HG03342 (cell line): Measurements from ENCODE around the gene ACER1.
"Not testable (repeated sequence)": the region's sequence is repeated elsewhere in the genome, so short reads cannot be mapped to it uniquely, and the experiment has no call there.

ENCODE experiments used
- ATAC-seq: cut with Tn5 transposase; IDR thresholded peaks from one replicate; pipeline ENCODE4 v1.9.1; 2021; ENCODE audit warnings: mild to moderate bottlenecking, moderate library complexity; ENCODE audit not compliant: unreplicated experiment

Gene ACER1

GRCh38 chr19:6297202-6297601 lies 36.2 kb downstream of the ACER1 start:
- ATAC-seq = no peak

GRCh38 chr19:6292006-6292405 lies 41.4 kb downstream of the ACER1 start:
- ATAC-seq = no peak

GRCh38 chr19:6288737-6289136 lies 44.7 kb downstream of the ACER1 start:
- ATAC-seq = no peak

GRCh38 chr19:6287269-6287885 lies 46.0 kb downstream of the ACER1 start:
- no peak for ATAC-seq

GRCh38 chr19:6286676-6287075 lies 46.7 kb downstream of the ACER1 start:
- no peak for ATAC-seq

- not testable (repeated sequence) for ATAC-seq
Observed at GRCh38 chr19:6282393-6282792, 51.0 kb downstream of the ACER1 start.

GRCh38 chr19:6279931-6280591 lies 53.4 kb downstream of the ACER1 start, which contains the start of gene MLLT1:
TSS of gene MLLT1 (minus strand) at chr19:6279975. CDS start at chr19:6279784, 191 bp downstream.
- ATAC-seq = peak; percentile 89

- peak; percentile 16 for ATAC-seq
Observed at GRCh38 chr19:6279620-6279930, 53.8 kb downstream of the ACER1 start.

- ATAC-seq = no peak
Observed at GRCh38 chr19:6278740-6279619, 54.4 kb downstream of the ACER1 start.

GRCh38 chr19:6278051-6278450 lies 55.4 kb downstream of the ACER1 start:
- no peak for ATAC-seq

GRCh38 chr19:6276447-6276846 lies 57.0 kb downstream of the ACER1 start:
- no peak for ATAC-seq

- ATAC-seq = no peak
Observed at GRCh38 chr19:6275170-6275744, 58.2 kb downstream of the ACER1 start.

- no peak for ATAC-seq
Observed at GRCh38 chr19:6274756-6275155, 58.7 kb downstream of the ACER1 start.

GRCh38 chr19:6273701-6274601 lies 59.5 kb downstream of the ACER1 start:
- ATAC-seq = no peak

- ATAC-seq = no peak
Observed at GRCh38 chr19:6272913-6273600, 60.4 kb downstream of the ACER1 start.

- no peak for ATAC-seq
Observed at GRCh38 chr19:6272411-6272791, 61.0 kb downstream of the ACER1 start.

GRCh38 chr19:6271721-6272410 lies 61.5 kb downstream of the ACER1 start:
- ATAC-seq = no peak

GRCh38 chr19:6271251-6271650 lies 62.2 kb downstream of the ACER1 start:
- ATAC-seq = no peak

GRCh38 chr19:6270822-6271221 lies 62.6 kb downstream of the ACER1 start:
- ATAC-seq = no peak
